Stimulated activated CD4-positive, alpha-beta T cell treated with anti-CD3 and anti-CD28 coated beads, TNF-alpha, amount 100 ng/mL, for 1 hour (primary cell): ENCODE data around the gene SLC4A9.

Experiments used
- DNase-seq, 3 donors: peaks; one replicate each; pipeline ENCODE4 v3.0.0-alpha.2; 2020; ENCODE audit warnings: low read depth in 3 of 3, low spot score in 1 of 3

The SLC4A9 gene

DNA sequence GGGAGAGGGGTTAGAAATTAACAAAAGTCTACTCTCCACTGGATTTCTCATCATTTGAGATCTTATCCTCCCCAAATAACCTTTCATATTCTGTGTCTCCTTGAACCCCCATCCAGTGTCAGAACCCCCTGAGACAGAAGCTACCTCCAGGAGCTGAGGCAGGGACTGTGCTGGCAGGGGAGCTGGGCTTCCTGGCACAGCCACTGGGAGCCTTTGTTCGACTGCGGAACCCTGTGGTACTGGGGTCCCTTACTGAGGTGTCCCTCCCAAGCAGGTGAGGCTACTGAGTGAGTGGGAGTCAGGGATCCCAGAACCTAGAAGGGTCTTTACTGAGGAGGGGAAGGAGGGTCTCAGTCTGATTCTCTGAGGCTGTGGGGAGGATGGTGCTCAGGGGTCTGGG, 1.9 kb downstream of the SLC4A9 start:
- no peak for DNase-seq

DNA sequence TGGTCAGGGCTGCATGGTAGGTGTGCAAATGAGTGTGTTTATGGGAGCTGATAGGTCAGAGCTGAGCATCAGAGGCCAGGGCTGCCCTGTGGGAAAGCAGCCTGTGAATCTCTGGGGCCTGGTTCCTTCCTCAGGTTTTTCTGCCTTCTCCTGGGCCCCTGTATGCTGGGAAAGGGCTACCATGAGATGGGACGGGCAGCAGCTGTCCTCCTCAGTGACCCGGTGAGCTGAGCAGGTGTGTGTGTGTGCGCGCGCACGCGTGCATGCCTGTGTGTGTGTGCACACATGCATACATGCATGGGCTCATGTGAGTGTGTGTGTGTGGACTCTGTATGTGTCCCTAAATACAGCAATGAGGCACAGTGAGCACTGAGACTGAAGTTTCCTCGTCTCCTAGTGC, 2.3 kb downstream of the SLC4A9 start:
- DNase-seq: no peak

DNA sequence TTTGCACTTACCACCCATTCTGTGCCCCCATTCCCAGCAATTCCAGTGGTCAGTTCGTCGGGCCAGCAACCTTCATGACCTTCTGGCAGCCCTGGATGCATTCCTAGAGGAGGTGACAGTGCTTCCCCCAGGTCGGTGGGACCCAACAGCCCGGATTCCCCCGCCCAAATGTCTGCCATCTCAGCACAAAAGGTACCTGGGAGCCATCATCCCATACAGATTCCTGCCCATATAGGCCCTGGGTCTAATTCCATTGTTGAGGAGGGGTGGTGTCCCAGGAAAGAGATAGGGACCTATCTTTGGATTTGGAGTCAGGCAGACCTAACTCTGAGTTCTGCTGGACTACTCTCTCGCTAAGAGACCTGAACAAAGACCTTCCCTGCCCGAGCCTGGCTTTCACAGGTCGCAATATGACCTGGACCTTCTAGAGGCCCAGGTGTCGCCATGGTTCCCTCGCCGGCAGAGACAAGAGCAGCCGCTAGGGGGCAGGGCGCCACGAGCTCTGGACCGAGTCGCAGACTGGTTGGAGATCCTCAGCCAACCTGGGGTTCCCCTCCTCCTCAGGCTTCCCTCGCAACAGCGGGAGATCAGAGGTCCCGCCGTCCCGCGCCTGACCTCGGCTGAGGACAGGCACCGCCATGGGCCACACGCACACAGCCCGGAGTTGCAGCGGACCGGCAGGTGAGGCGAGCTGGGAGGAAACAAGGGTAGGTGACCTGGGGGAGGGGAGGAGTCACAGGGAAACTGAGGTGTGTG, 3.1 kb downstream of the SLC4A9 start:
- DNase-seq: peak; percentile 53 to 81 (median 54)

DNA sequence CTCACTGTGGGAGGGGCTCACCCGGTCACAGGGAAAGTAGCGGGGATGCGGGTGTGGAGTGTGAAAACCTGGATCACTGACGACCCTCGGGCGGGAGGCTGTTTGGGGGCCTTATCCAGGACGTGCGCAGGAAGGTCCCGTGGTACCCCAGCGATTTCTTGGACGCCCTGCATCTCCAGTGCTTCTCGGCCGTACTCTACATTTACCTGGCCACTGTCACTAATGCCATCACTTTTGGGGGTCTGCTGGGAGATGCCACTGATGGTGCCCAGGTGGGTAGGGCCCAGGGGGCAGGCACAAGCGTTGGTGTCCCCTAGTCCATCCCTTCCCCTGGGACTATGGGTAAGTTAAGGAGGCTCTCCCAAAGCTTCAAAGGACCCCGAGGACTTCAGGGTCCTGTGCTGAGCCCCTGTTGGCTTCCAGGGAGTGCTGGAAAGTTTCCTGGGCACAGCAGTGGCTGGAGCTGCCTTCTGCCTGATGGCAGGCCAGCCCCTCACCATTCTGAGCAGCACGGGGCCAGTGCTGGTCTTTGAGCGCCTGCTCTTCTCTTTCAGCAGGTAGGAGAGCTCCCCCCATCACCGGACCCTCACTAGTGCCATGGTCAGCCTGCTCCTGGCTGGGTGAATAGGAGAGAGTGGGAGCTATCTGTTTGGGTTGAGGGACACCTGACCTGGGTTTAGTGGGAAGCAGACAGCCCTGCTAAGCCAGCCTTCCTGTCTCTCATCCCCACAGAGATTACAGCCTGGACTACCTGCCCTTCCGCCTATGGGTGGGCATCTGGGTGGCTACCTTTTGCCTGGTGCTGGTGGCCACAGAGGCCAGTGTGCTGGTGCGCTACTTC, 3.9 kb downstream of the SLC4A9 start:
- DNase-seq: no peak

DNA sequence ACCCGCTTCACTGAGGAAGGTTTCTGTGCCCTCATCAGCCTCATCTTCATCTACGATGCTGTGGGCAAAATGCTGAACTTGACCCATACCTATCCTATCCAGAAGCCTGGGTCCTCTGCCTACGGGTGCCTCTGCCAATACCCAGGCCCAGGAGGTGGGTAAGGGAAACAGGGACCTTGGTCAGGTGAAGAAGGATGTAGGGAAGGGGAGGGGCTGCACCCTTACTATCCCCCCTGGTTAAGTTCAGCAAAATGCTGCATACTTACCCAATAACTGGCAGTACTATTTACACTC, 4.4 kb downstream of the SLC4A9 start:
- no peak for DNase-seq

- DNase-seq: no peak
Observed at GRCh38 chr5:140365282-140365681, 5.3 kb downstream of the SLC4A9 start.

GRCh38 chr5:140365941-140366340, 5.9 kb downstream of the SLC4A9 start:
- no peak for DNase-seq

DNA sequence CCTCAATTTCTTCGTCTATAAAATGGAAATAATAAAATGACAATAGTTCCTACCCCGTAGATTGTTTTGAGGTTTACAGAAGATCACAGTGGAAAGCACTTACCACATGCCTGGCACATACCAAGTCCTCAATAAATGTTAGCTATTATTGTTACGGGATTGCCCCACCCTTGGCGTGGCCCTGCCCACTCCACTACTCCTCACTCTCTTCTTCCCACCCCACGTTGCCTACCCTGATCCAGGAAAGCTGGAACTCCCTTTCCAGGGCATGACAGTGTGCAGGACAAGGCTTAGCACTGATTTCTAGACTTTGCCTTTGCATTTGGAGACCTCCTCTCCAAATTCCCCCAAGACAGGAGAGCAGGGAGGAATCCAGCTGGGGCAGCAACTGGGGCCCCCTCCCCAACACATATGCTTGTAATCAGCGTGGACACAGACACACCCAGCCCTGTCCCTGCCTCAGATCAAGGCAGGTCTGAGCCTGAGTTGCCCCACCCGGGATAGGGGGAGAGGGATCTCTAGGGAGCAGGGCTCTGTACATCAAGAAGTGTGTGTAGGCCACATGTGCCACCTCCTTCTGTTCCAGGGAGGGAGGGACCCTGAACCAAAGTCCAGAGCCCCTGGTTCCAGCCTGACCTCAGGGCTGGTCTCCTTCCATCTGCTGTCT, 6.7 kb downstream of the SLC4A9 start:
- DNase-seq: no peak

DNA sequence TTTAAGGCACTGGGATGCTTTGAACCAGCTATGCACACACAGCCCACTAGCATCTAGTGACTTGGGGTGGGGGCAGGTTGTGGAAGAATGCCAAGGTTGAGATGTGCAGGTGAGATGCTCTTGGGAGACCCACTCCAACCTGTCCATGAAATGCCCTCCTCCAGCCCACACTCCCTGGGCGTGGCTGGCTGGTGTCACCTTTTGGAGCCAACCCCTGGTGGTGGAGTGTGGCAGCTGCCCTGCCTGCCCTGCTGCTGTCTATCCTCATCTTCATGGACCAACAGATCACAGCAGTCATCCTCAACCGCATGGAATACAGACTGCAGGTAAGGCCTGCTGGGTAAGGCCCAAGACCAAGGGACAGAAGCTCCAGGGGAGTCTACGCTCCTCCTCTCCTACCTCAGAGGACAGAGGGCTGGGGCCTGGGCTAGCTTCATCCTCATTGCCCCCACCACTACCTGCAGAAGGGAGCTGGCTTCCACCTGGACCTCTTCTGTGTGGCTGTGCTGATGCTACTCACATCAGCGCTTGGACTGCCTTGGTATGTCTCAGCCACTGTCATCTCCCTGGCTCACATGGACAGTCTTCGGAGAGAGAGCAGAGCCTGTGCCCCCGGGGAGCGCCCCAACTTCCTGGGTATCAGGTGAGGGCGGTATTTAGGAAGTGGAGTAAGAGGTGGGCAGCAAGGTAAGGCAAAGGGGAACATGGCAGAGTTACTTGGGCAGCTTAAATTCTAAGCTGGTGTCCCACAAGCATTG, 7.4 kb downstream of the SLC4A9 start:
- DNase-seq: no peak

DNA sequence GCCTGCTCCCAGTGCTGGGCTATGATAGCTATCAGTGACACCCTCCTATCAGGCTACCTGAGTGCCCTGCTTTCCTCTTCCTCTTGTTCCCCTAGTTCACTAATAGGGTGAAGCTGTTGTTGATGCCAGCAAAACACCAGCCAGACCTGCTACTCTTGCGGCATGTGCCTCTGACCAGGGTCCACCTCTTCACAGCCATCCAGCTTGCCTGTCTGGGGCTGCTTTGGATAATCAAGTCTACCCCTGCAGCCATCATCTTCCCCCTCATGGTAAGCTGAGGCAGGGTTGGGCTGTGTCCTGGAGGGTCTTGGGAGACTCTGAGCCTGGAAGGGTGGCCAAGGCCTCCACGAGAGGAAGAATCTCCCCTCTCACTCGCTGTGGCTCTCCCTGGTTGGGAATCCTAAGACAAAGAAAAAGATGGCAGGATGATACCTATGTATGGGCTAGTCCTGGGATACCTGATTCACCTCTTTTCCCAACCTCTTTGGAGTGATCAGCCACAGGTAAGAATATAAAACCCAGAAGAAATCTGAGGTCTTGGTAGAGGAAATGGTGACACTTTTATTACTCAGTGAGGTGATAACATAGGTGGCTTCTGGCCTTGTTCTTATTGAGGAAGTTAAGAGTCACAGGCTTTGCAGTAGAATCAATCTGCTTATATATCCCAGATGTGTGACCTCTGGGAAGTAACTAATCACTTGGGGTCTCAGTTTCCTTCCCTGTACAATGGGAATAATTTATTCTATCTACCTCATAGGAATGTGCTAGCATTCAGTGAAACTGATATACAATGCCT, 11.6 kb downstream of the SLC4A9 start:
- DNase-seq: no peak

- peak in 1 of 3 donors; percentile 11 for DNase-seq
Observed at GRCh38 chr5:140372971-140373487, 13.0 kb downstream of the SLC4A9 start.

DNA sequence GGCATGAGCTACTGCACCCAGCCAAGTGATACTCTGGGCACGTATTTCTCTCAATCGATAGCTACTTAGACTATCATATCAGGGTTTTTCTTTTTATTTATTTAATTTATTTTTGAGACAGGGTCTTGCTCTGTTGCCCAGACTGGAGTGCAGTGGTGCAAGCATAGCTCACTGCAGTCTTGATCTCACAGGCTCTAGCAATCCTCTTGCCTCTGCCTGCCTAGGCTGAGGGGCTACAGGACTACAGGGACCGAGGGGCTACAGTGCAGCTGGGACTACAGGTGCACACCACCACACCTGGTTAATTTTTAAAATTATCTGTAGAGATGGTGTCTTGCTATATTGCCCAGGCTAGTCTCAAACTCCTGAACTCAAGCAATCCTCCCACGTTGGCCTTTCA, 21.4 kb downstream of the SLC4A9 start:
- DNase-seq: no peak

GRCh38 chr5:140381972-140382371, 22.0 kb downstream of the SLC4A9 start:
- DNase-seq: no peak

DNA sequence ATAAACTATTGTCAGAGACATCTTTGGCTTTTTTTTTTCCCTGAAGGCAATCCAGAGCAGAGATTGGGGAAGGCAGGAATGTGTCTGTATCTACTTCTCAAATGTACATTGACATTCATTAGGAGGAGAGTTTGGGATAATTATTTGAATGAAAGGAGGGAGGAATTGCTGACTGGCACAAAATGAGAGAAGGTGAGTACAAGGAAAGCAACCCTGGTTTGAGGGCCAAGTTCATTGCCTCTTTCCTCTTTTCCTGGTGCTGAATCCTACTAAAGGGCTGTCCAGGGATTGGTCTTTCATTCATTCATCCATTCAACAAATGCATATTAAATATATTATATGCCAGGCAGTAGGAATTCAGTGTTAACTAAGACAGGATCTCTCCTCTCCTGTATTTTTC, 22.9 kb downstream of the SLC4A9 start:
- no peak for DNase-seq

- DNase-seq: no peak
Observed at GRCh38 chr5:140383300-140383699, 23.3 kb downstream of the SLC4A9 start.

DNA sequence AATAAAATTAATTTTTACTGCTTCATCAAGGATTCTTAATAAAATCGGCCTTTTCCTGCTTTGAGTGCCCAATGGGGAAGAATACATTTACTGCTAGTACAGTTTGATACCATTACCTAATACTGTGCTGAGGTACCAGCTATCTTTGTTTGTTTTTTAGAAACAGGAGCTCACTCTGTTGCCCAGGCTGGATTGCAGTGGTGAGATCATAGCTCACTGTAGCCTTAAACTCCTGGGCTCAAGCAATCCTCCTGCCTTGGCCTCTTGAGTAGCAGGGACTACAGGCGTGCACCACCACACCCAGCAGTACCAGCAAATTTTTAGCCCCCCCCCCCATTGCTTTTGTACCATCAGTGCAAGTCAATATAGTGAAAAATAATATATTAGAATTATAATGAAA, 28.1 kb downstream of the SLC4A9 start:
- DNase-seq: no peak

- DNase-seq: no peak
Observed at GRCh38 chr5:140391312-140391711, 31.3 kb downstream of the SLC4A9 start.

DNA sequence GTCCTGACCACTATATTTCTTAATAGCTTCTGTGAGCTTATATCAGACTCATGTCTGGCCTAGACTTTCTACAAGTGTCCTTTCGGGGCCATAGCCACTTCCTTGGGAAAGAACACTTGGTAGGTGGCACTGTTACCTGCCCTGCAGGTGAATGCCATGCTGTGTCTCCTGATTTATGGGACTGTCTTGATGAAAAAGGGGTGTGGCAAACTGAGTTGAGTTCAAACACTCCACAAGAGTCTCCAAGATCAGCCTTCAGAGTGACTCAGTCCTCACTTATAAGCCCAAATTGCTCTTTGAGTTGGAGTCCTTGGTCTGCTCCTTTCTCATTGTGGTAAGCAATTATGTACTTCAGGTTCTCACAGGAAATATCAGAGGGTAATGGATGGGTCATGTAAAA, 31.7 kb downstream of the SLC4A9 start:
- no peak for DNase-seq

GRCh38 chr5:140393738-140394137, 33.7 kb downstream of the SLC4A9 start:
- DNase-seq: no peak

DNA sequence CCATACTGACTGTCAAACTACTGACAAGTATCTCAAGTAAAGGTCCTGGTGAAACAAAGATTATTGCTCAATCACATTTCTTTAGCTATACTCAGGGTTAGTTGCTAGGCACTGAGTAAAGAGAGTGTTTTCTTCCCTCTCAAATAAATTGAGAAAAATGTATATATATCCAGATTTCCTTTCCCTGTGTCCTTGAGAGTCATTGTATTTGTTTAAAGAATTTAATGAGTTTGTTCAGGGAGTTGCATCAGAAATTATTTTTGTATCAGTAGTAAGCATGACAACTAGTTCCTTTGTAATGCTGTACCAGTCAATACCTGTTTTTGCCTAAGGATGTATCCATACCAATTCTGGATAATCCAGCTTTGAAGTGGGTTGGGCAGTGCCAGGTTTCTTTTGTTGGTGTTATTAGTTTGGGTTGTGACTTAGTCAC, 38.4 kb downstream of the SLC4A9 start:
- DNase-seq: no peak
